Measurements from ENCODE around the gene SMU1. TPM values are rescaled to one million over a fixed set of nuclear protein-coding genes. Genes with fewer than 3 reads are reported as not detected.
A peak's percentile ranks its signal among the peaks of the same experiment; 100 is the strongest.
"Not testable (repeated sequence)": the region's sequence is repeated elsewhere in the genome, so short reads cannot be mapped to it uniquely, and the experiment has no call there.

The SMU1 gene
- total RNA-seq, 1 donor from 2014 or later: 30.1 TPM

GRCh38 chr9:33011831-33012230, 64.6 kb downstream of the SMU1 start:
- no peak overlapping the region for H3K4me3 Mint-ChIP-seq
- no peak for TF ChIP-seq CTCF (conservative IDR thresholded peaks at IDR 0.05)
- no peak for DNase-seq (ENCODE audit: low read depth, low spot score)
- H3K27ac Mint-ChIP-seq (ENCODE audit: unreplicated experiment): no peak overlapping the region
- no peaks in the 10 kb centered on the region for H3K36me3 Mint-ChIP-seq (ENCODE audit: low read depth)
- H3K27me3 Mint-ChIP-seq (ENCODE audit: low read depth): no peaks in the 10 kb centered on the region
- peaks cover 9% of the 10 kb centered on the region for H3K4me1 Mint-ChIP-seq
- H3K9me3 Mint-ChIP-seq: no peaks in the 10 kb centered on the region

GRCh38 chr9:33007755-33008154, 68.7 kb downstream of the SMU1 start:
- H3K4me1 Mint-ChIP-seq: no peaks in the 10 kb centered on the region

GRCh38 chr9:33005335-33005734, 71.1 kb downstream of the SMU1 start:
- H3K9me3 Mint-ChIP-seq; H3K27ac Mint-ChIP-seq (ENCODE audit: unreplicated experiment); DNase-seq (ENCODE audit: low read depth, low spot score); H3K36me3 Mint-ChIP-seq (ENCODE audit: low read depth); H3K27me3 Mint-ChIP-seq (ENCODE audit: low read depth); H3K4me1 Mint-ChIP-seq: not testable (repeated sequence)
- peak overlapping the region; percentile 25 for H3K4me3 Mint-ChIP-seq

More at GRCh38 chr9:33007755-33008154, 68.7 kb downstream of the SMU1 start:
- no peaks in the 10 kb centered on the region for H3K27me3 Mint-ChIP-seq (ENCODE audit: low read depth)
- TF ChIP-seq CTCF (conservative IDR thresholded peaks at IDR 0.05): no peak
- H3K36me3 Mint-ChIP-seq (ENCODE audit: low read depth): no peaks in the 10 kb centered on the region
- no peak overlapping the region for H3K4me3 Mint-ChIP-seq
- no peak for DNase-seq (ENCODE audit: low read depth, low spot score)
- H3K27ac Mint-ChIP-seq (ENCODE audit: unreplicated experiment): no peak overlapping the region
- no peaks in the 10 kb centered on the region for H3K9me3 Mint-ChIP-seq

- H3K27me3 Mint-ChIP-seq (ENCODE audit: low read depth); H3K36me3 Mint-ChIP-seq (ENCODE audit: low read depth); H3K9me3 Mint-ChIP-seq; DNase-seq (ENCODE audit: low read depth, low spot score): not testable (repeated sequence)
- peaks cover 21% of the 10 kb centered on the region for H3K4me1 Mint-ChIP-seq
- peak overlapping the region; percentile 98 for H3K27ac Mint-ChIP-seq (ENCODE audit: unreplicated experiment)
- peak overlapping the region; percentile 99 for H3K4me3 Mint-ChIP-seq
Measured at GRCh38 chr9:33000682-33001055, 75.8 kb downstream of the SMU1 start.

- no peak for DNase-seq (ENCODE audit: low read depth, low spot score)
- no peak overlapping the region for H3K27ac Mint-ChIP-seq (ENCODE audit: unreplicated experiment)
- H3K27me3 Mint-ChIP-seq (ENCODE audit: low read depth): no peaks in the 10 kb centered on the region
- no peak for TF ChIP-seq CTCF (conservative IDR thresholded peaks at IDR 0.05)
- H3K9me3 Mint-ChIP-seq: no peaks in the 10 kb centered on the region
- no peaks in the 10 kb centered on the region for H3K4me1 Mint-ChIP-seq
- no peak overlapping the region for H3K4me3 Mint-ChIP-seq
- peaks cover 2% of the 10 kb centered on the region for H3K36me3 Mint-ChIP-seq (ENCODE audit: low read depth)
Measured at GRCh38 chr9:32992595-32993238, 83.8 kb downstream of the SMU1 start.

GRCh38 chr9:32991897-32992594, 84.4 kb downstream of the SMU1 start:
- no peak overlapping the region for H3K27ac Mint-ChIP-seq (ENCODE audit: unreplicated experiment)
- H3K4me1 Mint-ChIP-seq: no peaks in the 10 kb centered on the region
- H3K9me3 Mint-ChIP-seq: no peaks in the 10 kb centered on the region
- H3K27me3 Mint-ChIP-seq (ENCODE audit: low read depth): no peaks in the 10 kb centered on the region
- no peak for TF ChIP-seq CTCF (conservative IDR thresholded peaks at IDR 0.05)
- DNase-seq (ENCODE audit: low read depth, low spot score): no peak
- no peaks in the 10 kb centered on the region for H3K36me3 Mint-ChIP-seq (ENCODE audit: low read depth)
- H3K4me3 Mint-ChIP-seq: no peak overlapping the region

Other genes with a start within 250 kb of the SMU1 start
- 38.7 and 40.0 TPM in 2 replicates for gene APTX, start 75.0 kb downstream of the SMU1 start, total RNA-seq
- gene DNAJA1, start 51.4 kb downstream of the SMU1 start, total RNA-seq: 252 and 254 TPM in 2 replicates
- gene B4GALT1, start 90.7 kb upstream of the SMU1 start, total RNA-seq: 17.8 and 17.9 TPM in 2 replicates
- not detected in 2 replicates for gene SPINK4, start 163.5 kb upstream of the SMU1 start, total RNA-seq
- 97.5 and 106 TPM in 2 replicates for gene BAG1, start 188.0 kb upstream of the SMU1 start, total RNA-seq
- 41.2 and 44.2 TPM in 2 replicates for gene CHMP5, start 188.4 kb upstream of the SMU1 start, total RNA-seq
- gene NFX1, start 213.8 kb upstream of the SMU1 start, total RNA-seq: 32.2 and 33.2 TPM in 2 replicates

Data from neural crest cell (in vitro differentiated cells).